GM19438 (cell line): ENCODE measurements around the gene ZIC2.
"Not testable (repeated sequence)": the region's sequence is repeated elsewhere in the genome, so short reads cannot be mapped to it uniquely, and the experiment has no call there.

Experiments used
- ATAC-seq: cut with Tn5 transposase; IDR thresholded peaks from one replicate; pipeline ENCODE4 v1.9.1; 2021; ENCODE audit warnings: low read depth; ENCODE audit not compliant: unreplicated experiment

ZIC2 gene

DNA sequence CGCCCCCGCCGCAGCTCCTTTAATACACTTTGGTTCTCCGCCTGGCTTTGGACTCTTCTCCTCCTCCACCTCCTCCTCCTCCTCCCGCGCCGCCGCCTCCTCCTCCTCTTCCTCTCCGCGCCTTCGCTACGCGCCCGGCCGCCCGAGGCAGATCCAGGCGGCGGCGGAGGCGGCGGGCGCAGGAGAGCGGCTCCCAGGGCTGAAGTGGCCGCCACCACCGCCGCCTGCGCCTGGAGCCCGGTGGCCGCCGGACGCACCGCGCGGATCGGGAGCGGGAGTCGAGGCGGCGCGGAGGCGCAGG is at the start of gene ZIC2:
Gene ZIC2, plus strand, starts transcription at position 50 of the 301 bp plus-strand sequence. CDS start 281 bp downstream, outside the sequence.
- no peak for ATAC-seq

- ATAC-seq = no peak
Observed at GRCh38 chr13:99932912-99933311, 48.7 kb upstream of the ZIC2 start.

- no peak for ATAC-seq
Observed at GRCh38 chr13:99935772-99936171, 45.8 kb upstream of the ZIC2 start.

DNA sequence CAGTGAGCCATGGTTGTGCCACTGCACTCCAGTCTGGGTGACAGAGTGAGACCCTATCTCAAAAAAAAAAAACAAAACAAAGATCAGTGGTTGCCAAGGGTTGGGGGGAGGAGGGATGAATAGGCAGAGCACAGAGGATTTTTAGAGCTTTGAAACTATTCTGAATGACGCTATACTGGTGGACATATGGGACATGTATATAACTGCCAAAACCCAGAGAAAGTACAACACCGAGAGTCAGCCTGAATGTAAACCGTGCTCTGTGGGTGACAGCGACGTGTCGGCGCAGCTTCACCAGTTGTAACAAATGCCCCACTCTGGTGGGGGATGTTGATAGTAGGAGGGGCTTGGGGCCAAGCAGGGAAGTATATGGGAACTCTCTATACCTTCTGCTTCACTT is 42.9 kb upstream of the ZIC2 start:
- ATAC-seq = no peak

GRCh38 chr13:99941086-99941485 is 40.5 kb upstream of the ZIC2 start:
- no peak for ATAC-seq

DNA sequence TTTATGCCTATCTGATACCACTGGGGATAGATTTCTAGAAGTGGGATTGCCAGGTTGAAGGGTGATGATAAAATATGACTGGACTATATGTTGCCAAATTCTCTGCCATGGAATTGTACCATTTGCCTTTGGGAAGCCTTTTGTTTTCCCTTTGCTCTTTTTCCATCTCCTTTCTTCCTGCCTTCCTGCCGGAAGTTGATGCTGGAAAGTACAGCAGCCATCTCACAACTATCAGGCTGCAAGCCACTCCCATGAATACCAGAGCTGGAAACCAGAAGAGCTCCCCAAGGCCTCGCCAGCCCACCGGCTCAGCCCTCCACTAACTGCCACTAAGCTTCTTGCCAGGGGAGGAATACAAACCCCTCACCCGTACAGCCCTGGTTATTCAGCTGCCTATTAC is 39.7 kb upstream of the ZIC2 start:
- no peak for ATAC-seq

GRCh38 chr13:99944102-99944501 is 37.5 kb upstream of the ZIC2 start:
- ATAC-seq = no peak

DNA sequence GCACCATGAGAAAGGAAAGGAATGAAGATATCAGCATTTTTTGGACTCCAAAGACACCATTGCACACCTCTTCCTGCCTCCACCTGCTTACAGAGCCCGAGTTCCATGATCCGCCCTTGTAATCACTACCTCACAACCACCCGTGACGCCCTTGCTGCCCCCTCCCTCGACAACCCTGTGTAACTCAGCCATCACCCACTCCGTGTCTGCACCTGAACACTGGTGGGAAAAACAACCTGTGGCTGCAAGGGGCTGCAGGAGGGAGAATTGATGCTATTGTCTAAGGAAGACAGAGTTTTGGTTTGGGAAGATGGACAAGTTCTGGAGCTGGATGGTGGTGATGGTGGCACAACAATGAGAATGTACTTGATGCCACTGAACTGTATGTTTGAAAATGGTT is 37.0 kb upstream of the ZIC2 start:
- ATAC-seq = no peak

DNA sequence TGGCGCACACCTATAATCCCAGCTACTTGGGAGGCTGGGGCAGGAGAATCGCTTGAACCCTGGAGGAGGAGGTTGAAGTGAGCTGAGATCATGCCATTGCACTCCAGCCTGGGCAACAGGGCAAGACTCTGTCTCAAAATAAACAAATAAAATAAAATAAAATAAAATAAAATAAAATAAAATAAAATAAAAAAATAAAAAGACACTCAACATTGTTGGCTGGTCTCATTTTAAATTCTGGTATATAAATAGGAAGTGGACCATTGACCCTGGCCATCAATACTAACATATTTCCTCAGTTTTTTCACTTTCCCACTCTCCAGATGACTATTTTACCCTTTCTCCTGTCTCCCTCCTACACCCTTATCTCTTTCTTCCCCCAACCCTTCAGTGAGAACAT is 36.1 kb upstream of the ZIC2 start:
- not testable (repeated sequence) for ATAC-seq

GRCh38 chr13:99947666-99948065 is 33.9 kb upstream of the ZIC2 start:
- ATAC-seq = no peak

GRCh38 chr13:99948411-99948810 is 33.2 kb upstream of the ZIC2 start:
- ATAC-seq = no peak

DNA sequence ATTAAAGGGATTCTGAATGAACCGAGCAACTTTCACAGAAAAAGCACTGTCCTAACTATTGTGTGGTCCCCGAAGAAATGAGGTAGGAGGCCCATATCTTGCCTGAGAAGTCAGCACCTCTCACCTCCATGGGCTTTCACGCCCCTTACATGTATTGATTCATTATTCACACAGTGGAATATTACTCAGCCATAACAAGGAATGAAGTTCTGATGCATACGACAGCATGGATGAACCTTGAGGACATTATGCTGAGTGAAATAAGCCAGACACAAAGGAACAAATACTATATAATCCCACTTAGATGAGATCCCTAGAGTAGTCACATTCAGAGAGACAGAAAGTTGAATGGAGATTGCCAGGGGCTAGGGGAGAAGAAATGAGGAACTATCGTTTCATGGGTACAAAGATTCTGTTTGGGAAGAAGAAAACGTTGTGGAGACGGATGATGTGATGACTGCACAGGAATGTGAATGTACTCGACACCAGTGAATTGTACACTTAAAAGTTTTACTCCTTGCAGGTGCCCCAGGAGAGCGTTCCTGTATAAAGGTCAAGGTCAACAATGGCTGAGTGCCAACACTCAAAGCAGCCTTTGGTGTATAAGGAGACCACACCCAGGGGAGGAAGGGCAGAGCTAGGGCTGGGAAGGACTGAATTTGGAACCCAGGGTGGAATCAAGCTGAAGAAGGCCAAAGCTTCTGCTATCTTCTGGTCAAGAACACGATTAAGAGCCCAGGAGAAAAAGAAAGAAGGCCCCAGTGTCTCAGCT is 32.5 kb upstream of the ZIC2 start:
- ATAC-seq = no peak

DNA sequence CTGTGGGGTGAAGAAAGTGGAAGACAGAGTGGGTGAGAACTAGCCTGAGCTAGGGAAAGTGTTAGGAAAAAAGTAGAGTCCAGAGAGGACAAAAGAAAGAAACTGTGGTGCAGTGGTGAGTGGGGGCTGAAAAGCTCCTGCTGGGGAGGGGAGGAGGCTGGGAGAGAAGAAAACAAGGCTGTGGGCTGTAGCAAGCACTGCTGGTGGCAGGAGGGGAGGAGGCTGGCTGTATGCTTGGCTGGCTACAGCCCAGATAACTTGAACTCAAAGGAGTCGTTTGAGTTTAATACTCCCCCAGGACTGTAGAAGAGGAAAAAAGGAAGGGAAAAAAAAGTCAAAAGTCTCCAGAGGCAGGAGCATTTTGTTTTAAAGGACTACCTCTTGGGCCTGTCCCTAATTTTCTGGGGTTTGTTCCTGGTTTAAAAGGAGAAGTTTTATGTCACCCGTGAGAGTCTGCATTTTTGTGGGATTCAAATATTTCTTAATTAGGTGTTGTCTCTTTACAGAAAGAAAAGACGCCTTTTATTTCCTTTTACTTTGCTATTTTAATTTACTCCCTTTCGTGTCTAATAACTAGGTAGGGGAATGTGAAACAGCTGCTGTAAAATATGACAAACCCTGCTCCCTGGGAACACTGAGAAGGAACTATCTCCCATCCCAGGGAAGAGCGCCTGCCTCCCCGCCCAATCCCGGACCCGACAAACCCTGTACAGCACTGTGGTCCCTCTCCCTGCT is 31.7 kb upstream of the ZIC2 start:
- no peak for ATAC-seq

- not testable (repeated sequence) for ATAC-seq
Observed at GRCh38 chr13:99951666-99952065, 29.9 kb upstream of the ZIC2 start.

DNA sequence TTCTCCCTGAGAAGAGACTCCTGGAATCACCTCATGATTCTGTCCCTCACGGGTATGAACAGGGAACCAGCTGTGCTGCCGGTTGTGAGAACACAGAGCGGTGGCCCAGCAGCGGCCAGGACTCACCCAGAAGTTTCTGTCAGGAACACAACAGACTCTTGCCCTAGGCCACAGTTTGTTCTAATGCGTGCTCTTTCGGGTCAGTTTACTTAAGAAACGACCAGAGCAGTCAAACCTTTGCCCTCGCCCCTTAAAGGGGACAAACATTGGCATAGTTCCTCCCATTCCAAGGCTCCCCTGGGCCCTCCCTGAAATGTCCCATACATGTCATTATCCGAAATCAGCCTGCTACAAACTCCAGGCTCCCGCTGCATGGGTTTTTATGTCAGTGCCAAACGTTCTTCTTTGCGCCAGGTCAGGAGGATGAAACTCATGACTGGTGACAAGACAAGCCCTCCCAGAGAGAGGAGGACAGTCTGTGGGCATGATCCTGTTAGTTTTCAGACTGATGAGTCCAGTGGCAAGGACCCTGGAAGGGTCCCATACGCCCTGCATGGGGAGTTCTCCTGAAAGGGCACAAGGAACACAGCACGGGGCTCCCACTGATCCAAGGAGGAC is 28.3 kb upstream of the ZIC2 start:
- ATAC-seq = no peak

- no peak for ATAC-seq
Observed at GRCh38 chr13:99955107-99955746, 26.4 kb upstream of the ZIC2 start.

- no peak for ATAC-seq
Observed at GRCh38 chr13:99955747-99956472, 25.7 kb upstream of the ZIC2 start.

DNA sequence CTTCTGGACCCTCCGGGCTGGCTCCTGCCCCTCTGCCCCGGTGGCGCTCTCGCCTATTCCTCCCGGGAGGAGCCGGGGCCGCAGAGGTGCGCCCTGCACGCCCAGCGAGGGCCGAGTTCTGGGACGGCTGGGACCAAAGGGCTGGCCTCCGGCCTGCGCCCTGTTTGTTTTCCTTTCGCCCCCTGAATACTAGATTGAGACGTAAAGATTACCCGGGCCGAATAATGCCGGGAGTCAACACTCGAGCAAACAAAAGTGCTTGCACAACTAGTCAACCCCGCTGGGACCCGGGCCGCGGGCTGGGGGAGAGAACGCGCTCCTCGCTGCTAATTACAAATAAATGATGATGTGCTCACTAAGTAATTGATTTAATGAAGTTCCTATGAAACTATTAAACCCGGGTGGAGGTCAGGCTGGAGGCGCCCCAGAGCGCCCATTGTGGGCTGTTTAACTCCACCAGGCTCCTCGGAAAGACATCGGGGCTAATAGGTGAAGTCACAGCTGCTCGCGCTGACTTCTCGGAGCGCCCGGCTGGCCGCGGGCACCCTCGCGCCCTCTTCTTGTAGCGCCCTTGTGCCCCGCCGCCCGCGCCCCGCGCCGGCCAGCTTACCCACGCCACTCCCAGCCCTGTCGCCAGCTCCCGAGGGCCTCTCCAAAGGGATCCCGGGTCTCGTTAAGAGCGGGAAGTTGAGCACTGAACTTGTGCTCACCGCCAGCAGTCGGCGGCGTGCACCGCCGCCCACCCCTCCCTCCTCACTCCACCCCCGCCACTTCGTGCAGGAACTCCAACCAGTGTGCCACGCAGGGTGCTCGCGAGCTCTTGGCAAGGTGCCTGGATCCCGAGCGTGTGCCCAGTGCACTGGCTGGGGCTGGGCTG is 24.9 kb upstream of the ZIC2 start:
- ATAC-seq = no peak

DNA sequence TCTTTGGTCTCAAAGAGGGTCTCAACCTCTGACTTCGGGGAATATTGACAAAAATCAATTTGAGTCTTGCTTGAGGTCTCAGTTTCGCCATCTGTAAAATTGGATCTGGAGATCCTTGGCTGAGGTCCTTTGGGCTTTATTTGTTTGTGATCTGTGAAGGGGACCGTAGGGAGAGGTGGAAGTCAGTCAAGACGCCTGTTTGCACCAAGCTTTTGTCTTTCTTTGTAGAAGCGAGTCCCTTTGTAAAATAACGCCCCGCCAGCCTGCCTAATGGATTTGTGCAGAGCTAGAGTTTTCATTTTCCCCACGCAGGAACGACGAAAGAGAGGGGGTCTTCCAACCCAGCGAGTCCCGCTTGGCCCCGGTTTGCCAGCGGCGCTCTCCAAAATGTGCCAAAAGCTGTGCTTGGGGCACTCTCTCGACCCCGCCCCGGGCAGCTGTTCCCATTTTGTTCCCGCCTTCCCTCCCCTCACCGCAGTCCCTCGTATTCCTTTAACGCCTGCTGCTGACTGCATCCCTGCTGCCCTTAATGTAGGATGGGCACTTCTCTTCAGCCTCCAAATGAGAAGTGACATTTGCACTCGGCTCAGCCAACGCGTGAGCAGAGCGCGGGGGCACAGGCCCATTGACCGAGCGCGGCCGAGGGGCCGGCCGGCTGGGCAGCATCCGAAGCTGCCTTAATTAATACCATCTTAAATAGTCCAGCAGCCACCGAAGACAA is 23.0 kb upstream of the ZIC2 start:
- ATAC-seq = no peak
